ENCODE results near the gene GNG12.

GNG12 gene

DNA sequence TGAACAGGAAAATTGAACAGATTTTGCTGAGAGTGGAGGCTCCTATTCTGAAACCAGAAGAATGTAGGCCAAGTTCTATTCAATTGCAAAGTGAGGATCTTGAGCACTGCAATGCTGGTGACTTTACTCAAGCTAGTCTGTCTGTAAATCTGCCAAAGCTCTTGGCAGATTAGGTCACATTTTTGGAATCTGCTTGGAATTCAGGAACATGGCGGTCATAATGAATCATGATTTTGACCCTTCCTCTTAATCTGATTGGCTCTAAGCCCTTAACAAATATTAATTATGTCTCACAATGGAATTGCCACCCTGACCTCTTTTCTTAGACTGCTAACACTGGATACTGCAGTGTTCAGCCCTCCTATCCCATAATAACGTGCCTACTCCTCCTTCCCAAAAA lies 7.2 kb upstream of the GNG12 start:
- H3K9ac ChIP-seq (ENCODE audit: low read length) = peak overlapping the region; percentile 44
- no peaks in the 10 kb centered on the region for H3K27me3 ChIP-seq (replicated peaks; ENCODE audit: control insufficient read depth, insufficient read depth, low read length)
- peaks cover 72% of the 10 kb centered on the region for H3K4me1 ChIP-seq (ENCODE audit: control insufficient read depth, insufficient read depth, low read length)
- DNase-seq (ENCODE audit: low read depth) = peak; percentile 86
- H3K9me3 ChIP-seq (ENCODE audit: control insufficient read depth, low read length) = no peaks in the 10 kb centered on the region
- H3K4me3 ChIP-seq (ENCODE audit: low read length) = peak overlapping the region; percentile 3
- H3K36me3 ChIP-seq (ENCODE audit: control insufficient read depth, insufficient read depth, low read length, severe bottlenecking) = no peaks in the 10 kb centered on the region

DNA sequence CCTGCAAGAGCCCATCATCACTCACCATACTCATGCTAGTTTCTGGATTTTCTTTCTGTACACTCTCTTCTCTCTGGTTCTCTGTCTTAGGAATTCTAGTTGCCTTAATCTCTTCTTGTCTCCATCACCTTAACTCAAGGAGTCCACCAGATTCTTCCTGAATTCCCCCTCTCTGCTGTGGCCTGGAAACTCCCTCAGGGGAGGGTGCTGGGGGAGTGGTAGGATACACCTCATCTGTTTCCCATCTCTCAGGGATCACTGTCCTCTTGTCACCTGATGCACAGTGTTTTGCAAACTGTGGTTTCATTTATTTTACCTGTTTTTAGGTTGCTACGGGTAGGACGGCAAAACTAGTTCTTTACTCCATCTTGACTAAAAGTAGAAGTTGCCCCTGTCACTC lies 6.6 kb upstream of the GNG12 start:
- DNase-seq (ENCODE audit: low read depth) = no peak
- peaks cover 74% of the 10 kb centered on the region for H3K4me1 ChIP-seq (ENCODE audit: control insufficient read depth, insufficient read depth, low read length)
- H3K27me3 ChIP-seq (replicated peaks; ENCODE audit: control insufficient read depth, insufficient read depth, low read length) = no peaks in the 10 kb centered on the region
- no peaks in the 10 kb centered on the region for H3K9me3 ChIP-seq (ENCODE audit: control insufficient read depth, low read length)
- H3K4me3 ChIP-seq (ENCODE audit: low read length) = peak overlapping the region; percentile 8
- peak overlapping the region; percentile 44 for H3K9ac ChIP-seq (ENCODE audit: low read length)
- H3K36me3 ChIP-seq (ENCODE audit: control insufficient read depth, insufficient read depth, low read length, severe bottlenecking) = no peaks in the 10 kb centered on the region

DNA sequence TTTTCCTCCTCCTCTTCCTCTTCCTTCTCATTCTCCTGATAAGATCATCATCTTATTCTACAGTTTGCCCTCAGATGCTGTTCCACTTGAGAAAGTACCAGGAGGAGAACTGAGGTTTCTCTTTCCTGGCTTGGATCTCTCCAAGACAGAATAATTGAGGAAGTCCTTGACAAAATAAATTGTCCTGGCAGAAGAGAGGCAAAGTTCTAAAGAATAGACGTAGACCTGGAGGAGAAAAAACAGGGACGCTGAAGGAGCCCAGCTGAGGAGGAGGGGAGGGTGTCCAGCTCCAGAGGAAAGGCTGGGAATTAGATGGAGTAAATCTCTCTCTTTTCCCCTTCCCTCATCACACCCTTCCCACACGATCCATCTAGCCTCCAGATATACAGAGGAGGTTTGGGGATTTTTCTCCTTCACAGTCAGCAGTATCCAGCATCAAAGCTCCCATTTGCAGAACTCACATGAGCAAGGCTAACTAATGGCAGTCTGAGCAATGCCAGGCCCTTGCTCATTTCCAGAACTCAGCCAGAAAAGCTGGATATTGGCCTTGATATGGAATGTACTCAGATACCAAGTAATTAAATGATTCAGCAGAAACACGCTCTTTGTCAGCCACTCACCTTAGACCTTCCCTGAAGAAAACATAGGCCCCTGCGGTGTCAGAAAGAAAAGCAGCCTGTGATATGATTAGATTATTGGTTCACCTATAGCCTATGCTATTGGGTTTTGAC lies 5.1 kb upstream of the GNG12 start:
- Histone ChIP-seq H3K4me3 (ENCODE audit: low read length) (no peak overlapping the region), H3K36me3 (ENCODE audit: control insufficient read depth, insufficient read depth, low read length, severe bottlenecking) (no peaks in the 10 kb centered on the region), H3K27me3 (replicated peaks; ENCODE audit: control insufficient read depth, insufficient read depth, low read length) (no peaks in the 10 kb centered on the region), H3K4me1 (ENCODE audit: control insufficient read depth, insufficient read depth, low read length) (peaks cover 74% of the 10 kb centered on the region), H3K9ac (ENCODE audit: low read length) (peak overlapping the region; percentile 43), H3K9me3 (ENCODE audit: control insufficient read depth, low read length) (no peaks in the 10 kb centered on the region)
- DNase-seq (ENCODE audit: low read depth) = peak; percentile 24

DNA sequence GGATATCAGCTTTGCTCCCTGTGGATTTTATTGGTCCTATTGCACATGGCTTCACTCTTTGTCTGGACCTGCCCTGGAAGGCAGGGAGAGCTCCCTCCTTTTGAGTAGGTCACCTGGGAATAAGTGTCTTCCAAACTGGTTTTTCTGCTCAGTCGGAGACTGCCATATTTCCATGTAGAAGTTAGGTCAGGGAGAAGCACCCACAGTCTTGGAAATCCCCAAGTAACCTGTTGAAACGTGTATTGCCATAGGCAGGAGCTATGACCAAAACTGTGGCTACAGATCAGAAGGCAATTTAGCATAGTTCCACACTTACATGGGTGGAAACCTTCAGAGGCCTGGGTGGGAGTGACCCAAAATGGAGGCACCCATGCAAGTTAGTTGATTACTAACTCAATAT lies 3.5 kb upstream of the GNG12 start:
- H3K27me3 ChIP-seq (replicated peaks; ENCODE audit: control insufficient read depth, insufficient read depth, low read length) = no peaks in the 10 kb centered on the region
- H3K4me3 ChIP-seq (ENCODE audit: low read length) = no peak overlapping the region
- no peak for DNase-seq (ENCODE audit: low read depth)
- H3K9ac ChIP-seq (ENCODE audit: low read length) = no peak overlapping the region
- peaks cover 68% of the 10 kb centered on the region for H3K4me1 ChIP-seq (ENCODE audit: control insufficient read depth, insufficient read depth, low read length)
- H3K36me3 ChIP-seq (ENCODE audit: control insufficient read depth, insufficient read depth, low read length, severe bottlenecking) = no peaks in the 10 kb centered on the region
- H3K9me3 ChIP-seq (ENCODE audit: control insufficient read depth, low read length) = no peaks in the 10 kb centered on the region

DNA sequence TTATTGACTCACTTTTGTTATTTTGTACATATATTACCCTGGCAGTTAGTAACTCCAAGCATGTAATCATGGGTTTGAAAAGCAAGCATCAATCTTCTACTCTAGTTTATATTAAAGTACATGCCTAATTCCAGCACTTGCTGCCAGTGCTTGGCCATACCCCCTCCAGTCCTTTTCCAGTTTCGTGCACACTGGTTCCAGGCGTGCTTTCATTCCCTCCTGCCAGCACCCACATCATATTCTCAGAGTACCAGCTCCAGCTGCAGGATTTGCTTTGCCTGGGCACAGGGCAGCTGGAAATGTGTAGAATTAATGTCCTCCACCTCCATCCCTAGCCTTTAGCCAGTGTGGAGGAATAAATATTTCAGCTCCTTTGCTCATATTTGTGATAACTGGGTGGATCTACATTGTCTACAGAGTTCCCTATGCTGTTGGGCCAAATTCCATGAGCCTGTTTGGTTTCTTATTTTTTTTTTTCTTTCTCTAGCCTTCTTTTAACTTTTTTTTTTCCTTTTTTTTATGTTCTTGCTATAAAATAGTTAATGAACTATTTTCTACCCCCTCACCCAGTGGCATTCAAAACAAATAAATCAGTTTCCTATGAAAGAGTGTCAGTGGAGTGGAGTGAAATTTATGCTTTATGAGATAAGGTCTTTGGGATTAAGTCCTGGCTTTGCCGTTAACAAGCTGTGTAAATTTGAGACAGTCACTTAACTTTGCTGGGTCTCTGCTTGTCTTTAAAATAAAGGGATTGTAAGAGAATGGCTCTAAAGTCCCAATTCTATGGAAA lies 2.6 kb upstream of the GNG12 start:
- Histone ChIP-seq H3K9me3 (ENCODE audit: control insufficient read depth, low read length) (no peaks in the 10 kb centered on the region), H3K27me3 (replicated peaks; ENCODE audit: control insufficient read depth, insufficient read depth, low read length) (no peaks in the 10 kb centered on the region), H3K4me3 (ENCODE audit: low read length) (peak overlapping the region; percentile 7), H3K9ac (ENCODE audit: low read length) (peak overlapping the region; percentile 26), H3K4me1 (ENCODE audit: control insufficient read depth, insufficient read depth, low read length) (peaks cover 64% of the 10 kb centered on the region), H3K36me3 (ENCODE audit: control insufficient read depth, insufficient read depth, low read length, severe bottlenecking) (no peaks in the 10 kb centered on the region)
- DNase-seq (ENCODE audit: low read depth) = no peak

DNA sequence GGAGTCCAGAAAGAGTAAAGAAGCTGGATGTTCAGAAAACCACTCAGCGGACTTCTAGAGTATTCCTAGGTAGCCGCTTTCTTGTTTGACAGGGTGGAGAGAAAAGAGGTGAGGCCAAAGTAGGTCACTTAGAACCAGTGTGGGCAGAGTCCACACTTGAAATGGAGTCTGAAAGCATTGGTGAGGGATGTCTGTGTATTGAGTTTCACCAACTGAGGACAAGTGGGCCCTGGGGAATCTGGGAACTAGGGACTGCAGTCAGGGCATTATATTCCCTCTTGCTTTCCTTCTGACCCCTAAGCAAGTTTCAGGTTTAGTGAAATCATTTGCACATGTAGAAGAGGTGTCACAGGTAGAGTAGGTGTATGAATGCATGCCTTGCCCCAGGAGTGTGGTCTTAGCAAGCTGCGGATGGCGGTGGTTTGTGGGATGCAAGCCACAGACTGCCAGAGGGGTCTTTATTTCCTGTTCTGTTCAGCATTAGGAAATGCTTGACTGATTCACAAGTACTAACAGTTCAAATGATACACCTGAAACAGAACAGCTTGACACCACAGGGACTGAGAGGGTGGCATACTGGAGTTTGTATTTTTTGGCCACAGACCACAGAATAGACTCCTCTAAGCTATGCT lies 1.1 kb upstream of the GNG12 start:
- Histone ChIP-seq H3K36me3 (ENCODE audit: control insufficient read depth, insufficient read depth, low read length, severe bottlenecking) (peaks cover 5% of the 10 kb centered on the region), H3K9ac (ENCODE audit: low read length) (peak overlapping the region; percentile 98), H3K27me3 (replicated peaks; ENCODE audit: control insufficient read depth, insufficient read depth, low read length) (no peaks in the 10 kb centered on the region), H3K9me3 (ENCODE audit: control insufficient read depth, low read length) (no peaks in the 10 kb centered on the region), H3K4me3 (ENCODE audit: low read length) (peak overlapping the region; percentile 94), H3K4me1 (ENCODE audit: control insufficient read depth, insufficient read depth, low read length) (peaks cover 63% of the 10 kb centered on the region)
- DNase-seq (ENCODE audit: low read depth) = no peak

DNA sequence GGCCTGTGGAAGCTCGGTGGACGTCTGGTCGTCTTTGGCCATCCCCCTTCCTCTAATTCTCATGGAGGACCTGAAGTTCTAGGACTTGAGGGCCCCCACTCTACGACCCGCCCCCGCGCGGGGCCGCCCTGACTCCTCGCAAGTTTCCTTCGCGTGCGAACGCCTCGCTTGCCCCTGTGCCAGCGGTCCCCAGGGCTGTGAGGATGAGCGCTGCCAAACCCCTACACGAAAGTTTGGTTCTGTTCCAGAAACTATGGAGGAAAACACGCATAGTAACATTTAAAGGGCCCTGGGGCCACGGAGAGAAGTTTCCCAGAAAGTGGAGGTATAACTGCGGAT lies 304 bp upstream of the GNG12 start:
- DNase-seq (ENCODE audit: low read depth) = peak; percentile 73
- Histone ChIP-seq H3K36me3 (ENCODE audit: control insufficient read depth, insufficient read depth, low read length, severe bottlenecking) (peaks cover 7% of the 10 kb centered on the region), H3K4me1 (ENCODE audit: control insufficient read depth, insufficient read depth, low read length) (peaks cover 61% of the 10 kb centered on the region), H3K9ac (ENCODE audit: low read length) (peak overlapping the region; percentile 98), H3K9me3 (ENCODE audit: control insufficient read depth, low read length) (no peaks in the 10 kb centered on the region), H3K4me3 (ENCODE audit: low read length) (peak overlapping the region; percentile 94), H3K27me3 (replicated peaks; ENCODE audit: control insufficient read depth, insufficient read depth, low read length) (no peaks in the 10 kb centered on the region)

DNA sequence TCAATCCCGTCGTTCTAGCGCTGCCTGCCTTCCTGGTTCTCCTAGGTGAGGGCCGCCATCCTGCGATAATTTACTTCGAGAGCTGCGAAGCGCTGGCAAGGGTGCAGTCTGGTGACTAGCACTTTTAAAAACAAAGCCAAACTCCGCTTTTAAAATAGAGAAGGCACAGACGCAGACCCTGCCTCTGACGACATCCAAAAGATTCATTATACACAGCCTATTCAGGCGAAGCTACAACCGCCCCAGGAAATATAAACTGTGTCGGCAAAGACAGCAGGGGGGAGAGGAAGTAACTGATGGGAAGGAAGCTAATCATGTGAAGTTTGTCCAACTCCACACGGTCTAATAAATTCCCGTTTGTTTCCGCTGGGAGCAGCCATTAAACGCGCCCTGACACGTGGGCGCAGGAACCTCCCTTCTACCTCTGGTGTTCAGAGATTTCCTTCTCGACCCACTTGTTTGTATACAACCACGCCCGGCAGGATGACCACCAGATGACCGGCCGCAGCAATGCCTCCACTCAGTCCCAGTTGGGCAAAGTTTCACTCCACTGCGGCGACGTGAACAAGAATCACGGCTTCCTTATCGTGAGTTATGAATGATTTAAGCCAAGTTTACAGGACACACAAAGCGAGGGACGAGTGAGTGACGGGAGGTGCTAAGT lies 1.3 kb downstream of the GNG12 start:
- Histone ChIP-seq H3K36me3 (ENCODE audit: control insufficient read depth, insufficient read depth, low read length, severe bottlenecking) (peaks cover 16% of the 10 kb centered on the region), H3K4me1 (ENCODE audit: control insufficient read depth, insufficient read depth, low read length) (peaks cover 50% of the 10 kb centered on the region), H3K9ac (ENCODE audit: low read length) (peak overlapping the region; percentile 98), H3K27me3 (replicated peaks; ENCODE audit: control insufficient read depth, insufficient read depth, low read length) (no peaks in the 10 kb centered on the region), H3K4me3 (ENCODE audit: low read length) (peak overlapping the region; percentile 94), H3K9me3 (ENCODE audit: control insufficient read depth, low read length) (no peaks in the 10 kb centered on the region)
- peak; percentile 83 for DNase-seq (ENCODE audit: low read depth)

DNA sequence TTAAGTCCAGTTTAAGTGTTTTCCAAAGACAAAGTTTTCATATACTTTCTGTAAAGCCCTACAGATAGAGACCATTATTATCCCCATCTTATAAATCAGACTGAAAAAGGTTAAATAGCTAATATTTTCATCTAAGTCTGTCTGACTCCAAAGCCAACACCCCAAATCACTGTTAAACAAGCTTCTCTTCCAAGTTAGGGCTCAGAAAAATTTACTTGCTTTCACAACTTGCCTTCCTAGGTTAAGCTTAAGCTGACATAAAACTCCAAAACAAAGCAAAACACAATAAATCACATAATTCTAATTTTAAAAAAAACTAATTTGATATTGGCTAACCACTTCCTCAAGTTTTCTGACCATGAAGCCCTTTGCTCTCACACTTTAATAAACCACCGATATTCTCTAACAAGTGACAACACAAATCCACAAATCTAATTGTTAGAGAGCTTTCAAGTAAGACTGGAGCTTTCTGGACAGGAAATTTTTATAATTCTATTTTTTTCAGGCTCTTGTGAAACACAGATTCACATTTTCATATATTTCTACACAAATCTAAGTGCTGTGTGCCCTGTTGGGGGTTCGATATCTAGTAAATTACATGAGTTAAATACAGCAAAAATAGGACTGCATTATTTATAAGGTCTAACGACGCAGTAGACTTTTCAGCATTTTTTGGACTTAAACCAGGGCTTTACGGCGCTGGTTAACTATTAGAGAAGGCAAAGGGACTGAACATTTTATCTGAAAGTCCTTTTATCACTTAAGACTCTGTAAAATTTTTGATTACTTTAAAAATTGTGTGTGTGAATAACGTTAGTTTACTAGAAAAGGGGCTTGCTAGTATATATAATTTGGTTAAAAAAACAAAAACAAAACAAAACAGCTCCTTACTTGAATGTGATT lies 2.1 kb downstream of the GNG12 start:
- Histone ChIP-seq H3K36me3 (ENCODE audit: control insufficient read depth, insufficient read depth, low read length, severe bottlenecking) (peaks cover 16% of the 10 kb centered on the region), H3K9ac (ENCODE audit: low read length) (peak overlapping the region; percentile 98), H3K9me3 (ENCODE audit: control insufficient read depth, low read length) (no peaks in the 10 kb centered on the region), H3K27me3 (replicated peaks; ENCODE audit: control insufficient read depth, insufficient read depth, low read length) (no peaks in the 10 kb centered on the region), H3K4me1 (ENCODE audit: control insufficient read depth, insufficient read depth, low read length) (peaks cover 43% of the 10 kb centered on the region), H3K4me3 (ENCODE audit: low read length) (peak overlapping the region; percentile 94)
- DNase-seq (ENCODE audit: low read depth) = peak; percentile 45

DNA sequence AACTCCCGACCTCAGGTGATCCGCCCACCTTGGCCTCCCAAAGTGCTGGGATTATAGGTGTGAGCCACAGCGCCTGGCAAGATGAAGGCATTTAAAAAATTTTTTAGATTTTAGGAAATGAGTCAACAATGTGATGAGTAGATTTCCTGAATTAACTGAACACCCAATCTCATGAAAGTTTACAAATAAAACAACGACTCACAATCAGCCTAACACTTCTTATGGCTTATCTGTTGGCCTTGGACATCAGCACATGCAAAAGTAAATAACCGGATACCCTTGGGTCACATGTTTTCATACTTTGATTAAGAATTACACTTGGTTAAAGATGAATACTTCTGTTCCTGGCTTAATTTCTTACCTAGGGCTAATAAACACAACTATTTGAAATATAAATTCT lies 3.0 kb downstream of the GNG12 start:
- H3K4me3 ChIP-seq (ENCODE audit: low read length) = peak overlapping the region; percentile 94
- H3K9me3 ChIP-seq (ENCODE audit: control insufficient read depth, low read length) = no peaks in the 10 kb centered on the region
- H3K36me3 ChIP-seq (ENCODE audit: control insufficient read depth, insufficient read depth, low read length, severe bottlenecking) = peaks cover 16% of the 10 kb centered on the region
- peaks cover 34% of the 10 kb centered on the region for H3K4me1 ChIP-seq (ENCODE audit: control insufficient read depth, insufficient read depth, low read length)
- peak; percentile 24 for DNase-seq (ENCODE audit: low read depth)
- no peaks in the 10 kb centered on the region for H3K27me3 ChIP-seq (replicated peaks; ENCODE audit: control insufficient read depth, insufficient read depth, low read length)
- H3K9ac ChIP-seq (ENCODE audit: low read length) = peak overlapping the region; percentile 98
